Choroid plexus epithelial cell (primary cell): ENCODE data around the gene POPDC3.
A peak's percentile ranks its signal among the peaks of the same experiment; 100 is the strongest.

Experiments
- DNase-seq: peaks from one replicate; pipeline ENCODE4 v3.0.0-alpha.2; 2010; ENCODE audit warnings: low read depth
- H3K4me3 ChIP-seq: 2 replicates; pipeline ENCODE4 v1.5.1; 2011; ENCODE audit warnings: low read depth, mild to moderate bottlenecking, control low read depth, low read length, moderate library complexity
- TF ChIP-seq, protein P1 (sequence below): conservative IDR thresholded peaks from 2 replicates; pipeline ENCODE4 v1.5.1; 2011; ENCODE audit warnings: low read depth, mild to moderate bottlenecking, control low read depth, inconsistent platforms, low read length, moderate library complexity

The POPDC3 gene

DNA sequence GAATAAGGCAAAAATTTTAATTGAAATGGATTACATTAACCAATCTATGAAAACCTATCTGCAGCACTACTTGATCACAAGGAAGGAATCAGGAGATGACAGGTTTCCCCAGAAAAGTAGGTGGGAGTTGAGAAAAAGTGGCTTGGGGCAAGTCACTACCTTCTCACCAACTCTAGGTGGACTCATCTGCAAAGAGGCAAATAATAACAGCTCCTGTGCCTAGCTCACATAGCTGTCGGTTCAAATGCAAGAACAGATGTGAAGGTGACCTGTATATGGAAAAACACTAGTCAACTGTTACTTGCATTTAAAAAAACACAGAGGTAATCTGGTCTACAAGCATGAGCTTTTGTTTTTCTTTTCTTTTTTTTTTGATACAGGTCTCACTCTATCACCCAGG lies 67.2 kb downstream of the POPDC3 start:
- TF ChIP-seq, protein P1, sequence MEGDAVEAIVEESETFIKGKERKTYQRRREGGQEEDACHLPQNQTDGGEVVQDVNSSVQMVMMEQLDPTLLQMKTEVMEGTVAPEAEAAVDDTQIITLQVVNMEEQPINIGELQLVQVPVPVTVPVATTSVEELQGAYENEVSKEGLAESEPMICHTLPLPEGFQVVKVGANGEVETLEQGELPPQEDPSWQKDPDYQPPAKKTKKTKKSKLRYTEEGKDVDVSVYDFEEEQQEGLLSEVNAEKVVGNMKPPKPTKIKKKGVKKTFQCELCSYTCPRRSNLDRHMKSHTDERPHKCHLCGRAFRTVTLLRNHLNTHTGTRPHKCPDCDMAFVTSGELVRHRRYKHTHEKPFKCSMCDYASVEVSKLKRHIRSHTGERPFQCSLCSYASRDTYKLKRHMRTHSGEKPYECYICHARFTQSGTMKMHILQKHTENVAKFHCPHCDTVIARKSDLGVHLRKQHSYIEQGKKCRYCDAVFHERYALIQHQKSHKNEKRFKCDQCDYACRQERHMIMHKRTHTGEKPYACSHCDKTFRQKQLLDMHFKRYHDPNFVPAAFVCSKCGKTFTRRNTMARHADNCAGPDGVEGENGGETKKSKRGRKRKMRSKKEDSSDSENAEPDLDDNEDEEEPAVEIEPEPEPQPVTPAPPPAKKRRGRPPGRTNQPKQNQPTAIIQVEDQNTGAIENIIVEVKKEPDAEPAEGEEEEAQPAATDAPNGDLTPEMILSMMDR, result peak; percentile 19
- DNase-seq, result peak; percentile 17
- no peak overlapping the region for H3K4me3 ChIP-seq

DNA sequence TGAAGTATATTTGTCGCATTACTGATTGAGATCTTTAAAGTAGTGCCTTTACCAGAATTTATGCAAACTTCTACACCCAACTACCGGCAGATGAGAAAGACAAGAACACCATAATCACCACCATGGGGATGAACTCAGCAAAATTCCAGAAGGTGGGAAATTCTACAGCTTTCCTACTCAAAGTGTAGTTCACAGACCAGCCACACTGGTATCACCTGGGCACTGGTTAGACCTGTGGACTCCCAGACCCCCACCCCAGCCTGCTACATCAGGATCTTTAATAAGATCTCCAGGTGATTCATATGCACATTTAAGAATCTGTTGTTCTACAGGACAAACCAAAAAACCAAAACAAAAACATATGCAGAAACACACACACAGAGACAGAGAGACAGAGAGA lies 67.9 kb downstream of the POPDC3 start:
- no peak for DNase-seq
- H3K4me3 ChIP-seq, result no peak overlapping the region
- TF ChIP-seq, protein P1, result no peak

DNA sequence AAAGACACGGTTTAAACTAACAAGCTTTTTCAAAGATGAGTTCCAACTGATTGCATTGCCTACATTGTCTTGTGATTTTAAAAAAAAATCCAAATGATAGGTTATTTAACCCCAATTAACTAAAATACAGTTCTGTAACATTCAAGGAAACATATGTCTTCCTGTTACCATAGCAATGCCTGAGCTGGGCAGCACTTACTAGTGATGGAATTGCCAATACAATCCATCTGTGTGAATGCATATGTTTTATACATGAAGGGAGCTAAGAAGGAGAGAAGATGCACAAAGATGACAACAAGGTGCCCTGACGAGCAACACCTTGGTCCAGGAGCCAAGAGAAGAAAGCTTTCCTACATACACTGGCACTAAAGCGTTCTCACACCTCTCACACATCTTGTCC lies 68.7 kb downstream of the POPDC3 start:
- no peak for DNase-seq
- TF ChIP-seq, protein P1, result no peak
- no peak overlapping the region for H3K4me3 ChIP-seq

DNA sequence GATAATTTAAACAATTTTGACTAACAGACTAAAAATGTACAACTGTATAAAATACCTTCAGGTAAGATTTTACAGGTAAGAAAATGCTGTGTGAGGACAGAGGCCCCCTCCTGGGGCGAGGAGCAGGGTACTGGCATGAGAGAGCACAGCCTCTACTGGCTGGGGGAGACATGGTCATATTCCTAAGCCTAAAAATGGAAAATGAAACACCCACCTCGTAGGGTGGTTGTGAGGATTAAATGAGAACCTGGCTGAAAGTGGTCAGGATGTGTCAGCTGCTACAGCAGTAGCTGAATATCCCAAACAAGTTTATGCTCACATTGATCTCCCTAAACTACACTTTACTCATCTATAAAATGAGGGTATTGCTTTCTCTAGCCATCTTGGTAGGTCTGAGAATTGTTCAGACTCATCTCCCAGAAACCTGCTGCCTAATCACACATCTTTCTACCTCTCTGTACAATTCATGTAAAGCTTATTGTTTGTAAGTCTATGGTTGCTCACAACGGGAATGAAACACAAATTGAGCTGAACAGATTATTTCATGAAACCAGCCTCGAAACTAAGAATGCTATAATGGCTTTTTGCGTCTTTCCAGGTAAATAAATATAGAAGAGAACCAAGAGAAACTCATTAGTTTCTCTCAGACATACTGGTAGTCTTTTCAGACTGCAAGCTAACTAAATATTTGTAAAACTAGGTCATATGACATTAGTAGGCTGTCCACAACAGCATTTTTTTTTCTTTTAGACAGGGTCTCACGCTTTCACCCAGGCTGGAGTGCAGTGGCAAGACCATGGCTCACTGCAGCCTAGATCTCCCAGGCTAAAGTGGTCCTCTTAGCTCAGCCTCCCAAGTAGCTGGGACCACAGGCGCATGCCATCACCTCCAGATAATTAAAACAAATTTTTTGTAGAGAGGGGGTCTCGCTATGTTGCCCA lies 69.6 kb downstream of the POPDC3 start:
- DNase-seq, result no peak
- H3K4me3 ChIP-seq, result no peak overlapping the region
- TF ChIP-seq, protein P1, result no peak

DNA sequence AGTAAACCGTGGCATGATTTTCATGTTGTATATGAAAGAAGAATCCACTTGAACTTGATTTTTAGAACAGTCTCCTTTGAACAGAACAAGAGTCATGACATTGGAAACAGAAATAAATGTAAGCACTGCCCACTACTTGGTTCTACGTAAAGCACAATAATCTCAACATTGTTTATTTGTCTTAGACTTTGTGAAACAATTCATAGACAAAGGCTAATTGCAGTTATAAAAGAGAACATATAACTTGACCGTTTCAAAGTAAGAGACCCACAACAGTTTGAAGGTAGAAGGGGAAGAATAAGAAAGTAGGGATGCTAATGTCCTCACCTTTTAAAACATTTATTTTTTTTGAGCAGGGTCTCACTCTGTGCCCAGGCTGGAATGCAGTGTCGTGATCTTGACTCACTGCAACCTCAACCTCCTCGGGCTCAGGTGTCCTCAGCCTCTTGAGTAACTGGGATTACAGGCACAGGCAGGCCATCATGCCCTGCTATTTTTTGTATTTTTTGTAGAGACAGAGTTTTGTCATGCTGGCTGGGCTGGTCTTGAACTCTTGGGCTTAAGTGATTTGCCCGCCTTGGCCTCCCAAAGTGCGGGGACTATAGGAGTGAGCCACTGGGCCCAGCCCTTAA lies 71.1 kb downstream of the POPDC3 start:
- TF ChIP-seq, protein P1, result no peak
- DNase-seq, result no peak
- no peak overlapping the region for H3K4me3 ChIP-seq
